ENCODE measurements around the gene CPE. TPM values are rescaled to one million over a fixed set of nuclear protein-coding genes. Genes with fewer than 3 reads are reported as not detected.

The CPE gene
- total and polyA plus RNA-seq, 3 experiments from 2014 or later, result not detected

DNA sequence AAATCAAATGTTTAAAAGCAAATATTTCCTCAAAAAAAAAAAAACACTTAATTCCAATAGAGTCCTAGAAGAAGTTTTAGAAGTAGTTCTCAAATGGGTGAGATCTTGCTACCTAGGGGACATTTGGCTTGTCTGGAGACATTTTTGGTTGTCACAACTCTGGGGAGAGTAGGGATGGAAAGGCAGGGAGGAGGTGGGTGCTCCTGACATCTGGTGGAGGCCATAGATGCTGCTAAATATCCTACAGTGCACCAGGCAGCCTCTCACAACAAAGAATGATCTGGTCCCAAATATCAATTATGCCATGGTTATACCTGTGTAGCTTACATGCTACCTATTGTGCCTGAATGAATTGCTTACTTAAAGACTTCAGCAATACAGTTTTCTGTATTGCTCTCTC, 46.8 kb downstream of the CPE start:
- no peaks in the 10 kb centered on the region for H3K9me3 ChIP-seq (ENCODE audit: low read length)
- Mint-ChIP-seq H3K27me3 (peaks cover 5 to 26% of the 10 kb centered on the region in 2 donors), H3K27ac (no peak overlapping the region), H3K36me3 (no peaks in the 10 kb centered on the region), H3K4me3 (no peak overlapping the region), H3K9me3 (no peaks in the 10 kb centered on the region), H3K4me1 (peaks cover 0 to 11% (median 6%) of the 10 kb centered on the region in 3 donors)
- POLR2A ChIA-PET, result no interaction called here
- no peak overlapping the region for H3K27ac ChIP-seq (ENCODE audit: low read depth, low read length)
- H3K4me3 ChIP-seq (ENCODE audit: low read length), result no peak overlapping the region
- no peaks in the 10 kb centered on the region for H3K27me3 ChIP-seq (ENCODE audit: insufficient read depth, low read length, poor library complexity, severe bottlenecking)
- no peak for DNase-seq
- H3K36me3 ChIP-seq (ENCODE audit: insufficient read depth, low read length), result no peaks in the 10 kb centered on the region
- CTCF ChIA-PET, result no interaction called here
- no peaks in the 10 kb centered on the region for H3K4me1 ChIP-seq (ENCODE audit: insufficient read depth, low read length)

DNA sequence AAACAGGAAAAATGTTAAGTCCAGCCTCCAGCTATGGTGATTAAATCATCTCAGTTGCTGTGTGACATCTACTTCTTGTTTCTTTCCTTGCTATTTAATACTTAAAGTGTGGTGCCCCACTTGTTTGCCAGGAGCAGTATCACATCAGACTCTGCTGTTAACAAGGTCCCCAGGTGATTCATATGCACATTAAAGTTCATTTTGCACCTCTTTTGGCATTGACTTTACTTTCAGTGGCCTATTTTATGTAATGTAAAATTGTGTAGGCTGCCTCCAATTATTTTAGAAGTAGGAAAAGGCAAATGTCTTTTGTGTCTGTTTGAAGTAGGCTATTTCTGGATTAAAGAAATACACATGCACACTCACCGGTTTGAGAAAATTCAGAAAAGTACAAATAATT, 47.5 kb downstream of the CPE start:
- H3K36me3 ChIP-seq (ENCODE audit: insufficient read depth, low read length), result no peaks in the 10 kb centered on the region
- Mint-ChIP-seq H3K4me1 (peaks cover 0 to 11% (median 6%) of the 10 kb centered on the region in 3 donors), H3K27me3 (peaks cover 10 to 30% of the 10 kb centered on the region in 2 donors), H3K4me3 (peak overlapping the region in 1 of 7 donors; percentile 47), H3K36me3 (no peaks in the 10 kb centered on the region), H3K27ac (peak overlapping the region in 1 of 8 donors; percentile 29), H3K9me3 (no peaks in the 10 kb centered on the region)
- no peaks in the 10 kb centered on the region for H3K9me3 ChIP-seq (ENCODE audit: low read length)
- peaks cover 3% of the 10 kb centered on the region for H3K27me3 ChIP-seq (ENCODE audit: insufficient read depth, low read length, poor library complexity, severe bottlenecking)
- DNase-seq, result no peak
- CTCF ChIA-PET, result no interaction called here
- POLR2A ChIA-PET, result no interaction called here
- no peaks in the 10 kb centered on the region for H3K4me1 ChIP-seq (ENCODE audit: insufficient read depth, low read length)
- no peak overlapping the region for H3K4me3 ChIP-seq (ENCODE audit: low read length)
- no peak overlapping the region for H3K27ac ChIP-seq (ENCODE audit: low read depth, low read length)

- H3K36me3 Mint-ChIP-seq, result no peaks in the 10 kb centered on the region
- H3K9me3 Mint-ChIP-seq, result no peaks in the 10 kb centered on the region
- Histone ChIP-seq H3K27me3 (ENCODE audit: insufficient read depth, low read length, poor library complexity, severe bottlenecking) (peaks cover 6% of the 10 kb centered on the region), H3K4me3 (ENCODE audit: low read length) (no peak overlapping the region), H3K9me3 (ENCODE audit: low read length) (no peaks in the 10 kb centered on the region), H3K27ac (ENCODE audit: low read depth, low read length) (no peak overlapping the region), H3K36me3 (ENCODE audit: insufficient read depth, low read length) (no peaks in the 10 kb centered on the region), H3K4me1 (ENCODE audit: insufficient read depth, low read length) (no peaks in the 10 kb centered on the region)
- H3K4me1 Mint-ChIP-seq, result peaks cover 0 to 11% (median 6%) of the 10 kb centered on the region in 3 donors
- POLR2A ChIA-PET, result no interaction called here
- DNase-seq, result no peak
- CTCF ChIA-PET, result no interaction called here
- H3K27me3 Mint-ChIP-seq, result peaks cover 10 to 34% of the 10 kb centered on the region in 2 donors
- peak overlapping the region in 1 of 7 donors; percentile 47 for H3K4me3 Mint-ChIP-seq
- peak overlapping the region in 1 of 8 donors; percentile 29 for H3K27ac Mint-ChIP-seq
Observed at GRCh38 chr4:165426823-165427222, 48.0 kb downstream of the CPE start.

DNA sequence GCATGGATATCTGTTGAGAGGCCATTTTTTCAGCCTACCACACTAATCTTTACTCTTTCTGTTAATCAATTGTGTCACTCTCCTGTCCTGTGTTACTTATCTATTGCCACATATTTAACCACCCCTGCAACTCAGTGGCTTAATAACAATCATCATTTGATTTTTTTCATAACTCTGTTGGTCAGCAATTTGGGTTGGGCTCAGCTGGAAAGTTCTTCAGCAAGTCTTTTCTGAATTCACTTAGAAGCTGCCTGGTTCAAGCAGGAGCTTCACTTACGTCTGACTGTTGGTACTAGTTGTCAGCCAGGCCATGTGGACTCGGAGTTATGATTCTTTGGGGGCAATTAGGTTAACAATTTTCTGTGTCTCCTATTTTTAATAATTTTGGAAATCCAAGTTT, 50.1 kb downstream of the CPE start:
- no peak for DNase-seq
- H3K4me3 ChIP-seq (ENCODE audit: low read length), result no peak overlapping the region
- no peak overlapping the region for H3K27ac ChIP-seq (ENCODE audit: low read depth, low read length)
- no peaks in the 10 kb centered on the region for H3K9me3 ChIP-seq (ENCODE audit: low read length)
- Mint-ChIP-seq H3K9me3 (no peaks in the 10 kb centered on the region), H3K4me3 (no peak overlapping the region), H3K36me3 (no peaks in the 10 kb centered on the region), H3K27ac (no peak overlapping the region), H3K4me1 (peaks cover 0 to 11% (median 6%) of the 10 kb centered on the region in 3 donors), H3K27me3 (peaks cover 13 to 44% of the 10 kb centered on the region in 2 donors)
- POLR2A ChIA-PET, result no interaction called here
- no peaks in the 10 kb centered on the region for H3K36me3 ChIP-seq (ENCODE audit: insufficient read depth, low read length)
- CTCF ChIA-PET, result no interaction called here
- no peaks in the 10 kb centered on the region for H3K4me1 ChIP-seq (ENCODE audit: insufficient read depth, low read length)
- H3K27me3 ChIP-seq (ENCODE audit: insufficient read depth, low read length, poor library complexity, severe bottlenecking), result peaks cover 8% of the 10 kb centered on the region

- CTCF ChIA-PET, result no interaction called here
- peaks cover 11 to 28% of the 10 kb centered on the region in 2 donors for H3K27me3 Mint-ChIP-seq
Observed at GRCh38 chr4:165433529-165433928, 54.7 kb downstream of the CPE start.

GRCh38 chr4:165437691-165438090, 58.9 kb downstream of the CPE start:
- no peaks in the 10 kb centered on the region for H3K36me3 ChIP-seq (ENCODE audit: insufficient read depth, low read length)
- ChIA-PET POLR2A (no interaction called here), CTCF (no interaction called here)
- Mint-ChIP-seq H3K4me3 (no peak overlapping the region), H3K4me1 (no peaks in the 10 kb centered on the region), H3K9me3 (no peaks in the 10 kb centered on the region), H3K36me3 (no peaks in the 10 kb centered on the region), H3K27ac (no peak overlapping the region), H3K27me3 (peaks cover 3 to 10% of the 10 kb centered on the region in 2 donors)
- DNase-seq, result no peak
- no peaks in the 10 kb centered on the region for H3K4me1 ChIP-seq (ENCODE audit: insufficient read depth, low read length)
- no peaks in the 10 kb centered on the region for H3K9me3 ChIP-seq (ENCODE audit: low read length)
- H3K27me3 ChIP-seq (ENCODE audit: insufficient read depth, low read length, poor library complexity, severe bottlenecking), result peaks cover 4% of the 10 kb centered on the region
- H3K4me3 ChIP-seq (ENCODE audit: low read length), result no peak overlapping the region
- H3K27ac ChIP-seq (ENCODE audit: low read depth, low read length), result no peak overlapping the region

More at GRCh38 chr4:165433529-165433928, 54.7 kb downstream of the CPE start:
- H3K36me3 Mint-ChIP-seq, result no peaks in the 10 kb centered on the region
- no peaks in the 10 kb centered on the region for H3K9me3 Mint-ChIP-seq
- Histone ChIP-seq H3K4me3 (ENCODE audit: low read length) (no peak overlapping the region), H3K36me3 (ENCODE audit: insufficient read depth, low read length) (no peaks in the 10 kb centered on the region), H3K27ac (ENCODE audit: low read depth, low read length) (no peak overlapping the region), H3K9me3 (ENCODE audit: low read length) (no peaks in the 10 kb centered on the region), H3K4me1 (ENCODE audit: insufficient read depth, low read length) (no peaks in the 10 kb centered on the region), H3K27me3 (ENCODE audit: insufficient read depth, low read length, poor library complexity, severe bottlenecking) (peaks cover 11% of the 10 kb centered on the region)
- no peak for DNase-seq
- H3K27ac Mint-ChIP-seq, result peak overlapping the region in 1 of 8 donors; percentile 86
- POLR2A ChIA-PET, result no interaction called here
- H3K4me1 Mint-ChIP-seq, result no peaks in the 10 kb centered on the region
- no peak overlapping the region for H3K4me3 Mint-ChIP-seq

DNA sequence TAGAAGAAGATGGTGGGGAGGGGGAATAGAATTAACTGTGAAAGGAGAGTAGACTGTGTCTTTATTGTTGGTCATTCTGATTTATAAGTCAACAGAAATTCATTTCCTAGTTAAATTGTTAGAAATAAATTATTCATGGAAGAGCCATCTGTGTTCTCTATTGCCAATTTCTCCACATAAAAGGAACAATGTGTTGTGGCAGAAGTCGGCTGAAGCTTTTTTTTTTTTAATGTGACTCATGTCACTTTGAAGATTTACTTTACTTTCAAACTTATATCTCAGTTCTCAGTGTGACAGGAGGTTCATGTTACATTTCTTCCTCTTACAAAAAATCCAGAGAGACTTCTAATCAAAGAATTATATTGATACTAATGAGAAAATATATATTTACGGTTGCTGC, 60.5 kb downstream of the CPE start:
- Histone ChIP-seq H3K4me3 (ENCODE audit: low read length) (no peak overlapping the region), H3K27ac (ENCODE audit: low read depth, low read length) (no peak overlapping the region), H3K4me1 (ENCODE audit: insufficient read depth, low read length) (no peaks in the 10 kb centered on the region), H3K27me3 (ENCODE audit: insufficient read depth, low read length, poor library complexity, severe bottlenecking) (peaks cover 4% of the 10 kb centered on the region), H3K36me3 (ENCODE audit: insufficient read depth, low read length) (no peaks in the 10 kb centered on the region), H3K9me3 (ENCODE audit: low read length) (no peaks in the 10 kb centered on the region)
- H3K4me1 Mint-ChIP-seq, result peaks cover 0 to 7% (median 4%) of the 10 kb centered on the region in 3 donors
- no peaks in the 10 kb centered on the region for H3K9me3 Mint-ChIP-seq
- no peak overlapping the region for H3K4me3 Mint-ChIP-seq
- no peaks in the 10 kb centered on the region for H3K36me3 Mint-ChIP-seq
- DNase-seq, result no peak
- H3K27me3 Mint-ChIP-seq, result peaks cover 0 to 4% of the 10 kb centered on the region in 2 donors
- CTCF ChIA-PET, result no interaction called here
- no peak overlapping the region for H3K27ac Mint-ChIP-seq
- POLR2A ChIA-PET, result no interaction called here

GRCh38 chr4:165439981-165440380, 61.2 kb downstream of the CPE start:
- Histone ChIP-seq H3K9me3 (ENCODE audit: low read length) (no peaks in the 10 kb centered on the region), H3K4me3 (ENCODE audit: low read length) (no peak overlapping the region), H3K27ac (ENCODE audit: low read depth, low read length) (no peak overlapping the region), H3K27me3 (ENCODE audit: insufficient read depth, low read length, poor library complexity, severe bottlenecking) (peaks cover 4% of the 10 kb centered on the region), H3K36me3 (ENCODE audit: insufficient read depth, low read length) (no peaks in the 10 kb centered on the region), H3K4me1 (ENCODE audit: insufficient read depth, low read length) (no peaks in the 10 kb centered on the region)
- Mint-ChIP-seq H3K27me3 (peaks cover 2 to 4% of the 10 kb centered on the region in 2 donors), H3K4me1 (peaks cover 0 to 7% (median 4%) of the 10 kb centered on the region in 3 donors), H3K9me3 (no peaks in the 10 kb centered on the region), H3K4me3 (no peak overlapping the region), H3K36me3 (no peaks in the 10 kb centered on the region), H3K27ac (no peak overlapping the region)
- POLR2A ChIA-PET, result no interaction called here
- DNase-seq, result no peak
- CTCF ChIA-PET, result interaction anchor here (0.6 kb wide), 1 partner anchor 20 kb away, joined by 4 read pairs; no protein-coding TSS in a partner anchor
